GM21723 (cell line): ENCODE data around the gene FHOD1.
A peak's percentile ranks its signal among the peaks of the same experiment; 100 is the strongest.

ENCODE experiments used
- ATAC-seq: cut with Tn5 transposase; IDR thresholded peaks from one replicate; pipeline ENCODE4 v1.9.1; 2021; ENCODE audit warnings: mild to moderate bottlenecking, moderate library complexity; ENCODE audit not compliant: unreplicated experiment

Gene FHOD1

GRCh38 chr16:67247192-67248072 is at the start of gene FHOD1:
TSS of gene FHOD1 (minus strand) at chr16:67247481. CDS start at chr16:67247410, 71 bp downstream.
- ATAC-seq = peak; percentile 40

GRCh38 chr16:67296420-67296819 is 49.1 kb upstream of the FHOD1 start:
- no peak for ATAC-seq

GRCh38 chr16:67294938-67295361 is 47.7 kb upstream of the FHOD1 start:
- ATAC-seq = no peak

GRCh38 chr16:67294171-67294757 is 47.0 kb upstream of the FHOD1 start:
- ATAC-seq = no peak

- no peak for ATAC-seq
Observed at GRCh38 chr16:67291461-67291860, 44.2 kb upstream of the FHOD1 start.

- no peak for ATAC-seq
Observed at GRCh38 chr16:67287960-67288359, 40.7 kb upstream of the FHOD1 start.

GRCh38 chr16:67286441-67287235 is 39.4 kb upstream of the FHOD1 start:
- ATAC-seq = no peak

- no peak for ATAC-seq
Observed at GRCh38 chr16:67284699-67285646, 37.7 kb upstream of the FHOD1 start.

GRCh38 chr16:67283826-67284555 is 36.7 kb upstream of the FHOD1 start:
- ATAC-seq = no peak

GRCh38 chr16:67283039-67283825 is 36.0 kb upstream of the FHOD1 start:
- ATAC-seq = no peak

- no peak for ATAC-seq
Observed at GRCh38 chr16:67282447-67282805, 35.1 kb upstream of the FHOD1 start.

GRCh38 chr16:67281536-67282446 is 34.5 kb upstream of the FHOD1 start:
- no peak for ATAC-seq

GRCh38 chr16:67280090-67281015 is 33.1 kb upstream of the FHOD1 start:
- ATAC-seq = no peak

GRCh38 chr16:67279296-67280089 is 32.2 kb upstream of the FHOD1 start, which contains the start of gene PLEKHG4:
TSS of gene PLEKHG4 (plus strand) at chr16:67279532. CDS start at chr16:67280045, 513 bp downstream.
- ATAC-seq = peak; percentile 84

GRCh38 chr16:67278773-67279295 is 31.6 kb upstream of the FHOD1 start:
- ATAC-seq = peak; percentile 44
